ENCODE data around the gene ACTR1A. TPM values are rescaled to one million over a fixed set of nuclear protein-coding genes. Genes with fewer than 3 reads are reported as not detected.

Gene ACTR1A
- total RNA-seq, 1 experiment from 2014 or later = 82.1 TPM

DNA sequence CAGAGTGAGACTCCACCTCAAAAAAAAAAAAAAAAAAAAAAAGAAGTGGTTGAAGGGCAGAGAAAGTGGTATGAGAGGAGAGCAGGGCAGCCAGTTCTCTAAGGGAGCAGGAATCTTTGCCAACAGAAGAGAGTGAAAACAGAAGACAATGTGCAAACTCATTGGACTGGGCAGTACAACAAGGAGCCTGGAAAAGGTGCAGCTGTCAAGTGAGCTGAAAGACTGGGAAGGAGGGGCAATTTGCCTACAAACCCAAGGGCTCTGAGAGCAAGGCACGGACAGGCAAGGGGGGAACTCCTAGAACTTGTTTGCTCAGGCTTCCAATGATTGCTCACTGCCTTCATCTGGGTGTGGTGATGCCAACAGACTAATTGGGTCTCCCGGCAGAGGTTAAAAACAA is 9.5 kb downstream of the ACTR1A start:
- H3K4me1 ChIP-seq (ENCODE audit: insufficient read depth, low read length) = no peaks in the 10 kb centered on the region
- TF ChIP-seq, protein P1, sequence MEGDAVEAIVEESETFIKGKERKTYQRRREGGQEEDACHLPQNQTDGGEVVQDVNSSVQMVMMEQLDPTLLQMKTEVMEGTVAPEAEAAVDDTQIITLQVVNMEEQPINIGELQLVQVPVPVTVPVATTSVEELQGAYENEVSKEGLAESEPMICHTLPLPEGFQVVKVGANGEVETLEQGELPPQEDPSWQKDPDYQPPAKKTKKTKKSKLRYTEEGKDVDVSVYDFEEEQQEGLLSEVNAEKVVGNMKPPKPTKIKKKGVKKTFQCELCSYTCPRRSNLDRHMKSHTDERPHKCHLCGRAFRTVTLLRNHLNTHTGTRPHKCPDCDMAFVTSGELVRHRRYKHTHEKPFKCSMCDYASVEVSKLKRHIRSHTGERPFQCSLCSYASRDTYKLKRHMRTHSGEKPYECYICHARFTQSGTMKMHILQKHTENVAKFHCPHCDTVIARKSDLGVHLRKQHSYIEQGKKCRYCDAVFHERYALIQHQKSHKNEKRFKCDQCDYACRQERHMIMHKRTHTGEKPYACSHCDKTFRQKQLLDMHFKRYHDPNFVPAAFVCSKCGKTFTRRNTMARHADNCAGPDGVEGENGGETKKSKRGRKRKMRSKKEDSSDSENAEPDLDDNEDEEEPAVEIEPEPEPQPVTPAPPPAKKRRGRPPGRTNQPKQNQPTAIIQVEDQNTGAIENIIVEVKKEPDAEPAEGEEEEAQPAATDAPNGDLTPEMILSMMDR (conservative IDR thresholded peaks at IDR 0.05) = no peak
- no peak overlapping the region for H3K9ac ChIP-seq (ENCODE audit: extremely low read depth, insufficient read length, low read length)
- no peak overlapping the region for H3K56ac ChIP-seq (ENCODE audit: insufficient read length, low read depth, low read length)
- no peak overlapping the region for H2BK5ac ChIP-seq (ENCODE audit: insufficient read length, low read length)
- H3K36me3 Mint-ChIP-seq (ENCODE audit: insufficient read depth in 1 of 3, low read depth in 3 of 3) = peaks cover 7 to 26% (median 24%) of the 10 kb centered on the region in 3 experiments; a peak in 6 of 7 replicates
- H3T11ph ChIP-seq (ENCODE audit: low read length) = no peak overlapping the region
- no peak overlapping the region for H3K14ac ChIP-seq (ENCODE audit: insufficient read depth, low read length)
- no peak for DNase-seq
- no peak overlapping the region for H3K18ac ChIP-seq (ENCODE audit: insufficient read length, low read depth, low read length)
- H3K4me3 Mint-ChIP-seq = no peak overlapping the region; a peak in 1 of 5 replicates
- no peak overlapping the region for H3K27ac ChIP-seq (ENCODE audit: insufficient read length, low read depth, low read length)
- no peaks in the 10 kb centered on the region for H3K23me2 ChIP-seq (ENCODE audit: insufficient read length, low read depth, low read length, poor library complexity, severe bottlenecking)
- peaks cover 13% of the 10 kb centered on the region for H3K79me1 ChIP-seq (ENCODE audit: insufficient read depth, low read depth, low read length, poor library complexity, severe bottlenecking)
- no peaks in the 10 kb centered on the region for H3K27me3 ChIP-seq (ENCODE audit: insufficient read depth, low read length)
- H3K4me2 ChIP-seq (ENCODE audit: insufficient read depth, insufficient read length, low read length) = no peak overlapping the region
- H2AFZ ChIP-seq (ENCODE audit: low read length) = no peak overlapping the region
- H3K4me1 Mint-ChIP-seq = no peaks in the 10 kb centered on the region; a peak in 1 of 4 replicates
- no peak overlapping the region for H2BK15ac ChIP-seq (ENCODE audit: low read depth, low read length)
- H2AK5ac ChIP-seq (ENCODE audit: insufficient read length, low read length) = no peak overlapping the region
- H3K79me2 ChIP-seq (ENCODE audit: insufficient read depth, low read length) = peaks cover 5% of the 10 kb centered on the region; the same call in 1 of the 2 replicates
- no peaks in the 10 kb centered on the region for H3K27me3 Mint-ChIP-seq (ENCODE audit: low read depth)
- peak overlapping the region in 2 of 3 experiments; percentile 1 to 47; a peak in 1 of 7 replicates for H3K27ac Mint-ChIP-seq
- H4K91ac ChIP-seq (ENCODE audit: insufficient read length, low read depth, low read length) = no peak overlapping the region
- H3K9me3 ChIP-seq (ENCODE audit: control insufficient read depth, low read depth, low read length) = no peaks in the 10 kb centered on the region
- H2BK120ac ChIP-seq (ENCODE audit: low read depth, low read length, poor library complexity, severe bottlenecking) = no peak overlapping the region
- H4K20me1 ChIP-seq (ENCODE audit: control insufficient read depth, insufficient read depth, insufficient read length) = no peaks in the 10 kb centered on the region
- no peak overlapping the region for H2BK12ac ChIP-seq (ENCODE audit: insufficient read length, low read depth, low read length)
- no peak overlapping the region for H3K4ac ChIP-seq (ENCODE audit: low read depth, low read length)
- no peak overlapping the region for H2BK20ac ChIP-seq (ENCODE audit: low read depth, low read length, poor library complexity, severe bottlenecking)
- no peak overlapping the region for H4K5ac ChIP-seq (ENCODE audit: insufficient read length, low read depth, low read length)
- no peak overlapping the region for H3K23ac ChIP-seq (ENCODE audit: insufficient read length, low read depth, low read length)
- H4K8ac ChIP-seq (replicated peaks; ENCODE audit: insufficient read length, low read depth, low read length) = no peak overlapping the region
- H3K9me3 Mint-ChIP-seq = no peaks in the 10 kb centered on the region
- no CpG with 5 or more reads among the region's 2 CpGs for WGBS (ENCODE audit: extremely low coverage, insufficient read length, low lambda C conversion rate)

Data from H9 (cell line).